IPS-15b (cell line): ENCODE measurements around the gene NANP.
"Not testable (repeated sequence)": the region's sequence is repeated elsewhere in the genome, so short reads cannot be mapped to it uniquely, and the experiment has no call there.

ENCODE experiments used
- H3K27me3 ChIP-seq: one replicate; pipeline ENCODE4 v1.6.1; 2013; ENCODE audit warnings: low read length; ENCODE audit not compliant: control insufficient read depth, insufficient read depth
- H3K36me3 ChIP-seq: one replicate; pipeline ENCODE4 v1.6.1; 2013; ENCODE audit warnings: low read length; ENCODE audit not compliant: control insufficient read depth, insufficient read depth
- H3K4me1 ChIP-seq: one replicate; pipeline ENCODE4 v1.6.1; 2013; ENCODE audit warnings: mild to moderate bottlenecking, low read length; ENCODE audit not compliant: control insufficient read depth, insufficient read depth
- H3K4me3 ChIP-seq: one replicate; pipeline ENCODE4 v1.5.1; 2013; ENCODE audit warnings: low read depth, low read length
- H3K9ac ChIP-seq: one replicate; pipeline ENCODE4 v1.6.1; 2013; ENCODE audit warnings: low read depth, mild to moderate bottlenecking, low read length
- H3K9me3 ChIP-seq: one replicate; pipeline ENCODE4 v1.6.1; 2013; ENCODE audit warnings: mild to moderate bottlenecking, low read length; ENCODE audit not compliant: control insufficient read depth, insufficient read depth

Gene NANP

DNA sequence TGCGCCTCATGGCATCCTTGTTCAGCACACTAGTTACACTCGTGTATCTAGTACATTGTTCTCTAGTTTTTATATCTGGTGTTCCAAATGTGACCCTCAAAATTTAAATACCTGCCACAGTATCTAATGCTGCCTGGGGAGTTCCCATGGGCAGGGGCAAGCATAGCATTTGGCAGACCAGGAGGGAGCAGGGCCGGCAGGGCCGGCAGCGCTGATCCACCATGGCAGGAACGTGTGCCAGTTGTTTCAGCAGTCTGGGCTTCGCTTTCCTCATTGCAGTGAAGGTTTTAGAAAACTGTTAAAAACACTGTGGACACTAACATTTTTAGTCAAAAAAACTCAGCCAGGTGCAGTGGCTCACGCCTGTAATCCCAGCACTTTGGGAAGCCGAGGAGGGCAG, 19.2 kb downstream of the NANP start:
- Histone ChIP-seq H3K9ac (no peak overlapping the region), H3K4me3 (no peak overlapping the region), H3K9me3 (no peaks in the 10 kb centered on the region), H3K4me1 (no peaks in the 10 kb centered on the region), H3K27me3 (no peaks in the 10 kb centered on the region), H3K36me3 (no peaks in the 10 kb centered on the region)

DNA sequence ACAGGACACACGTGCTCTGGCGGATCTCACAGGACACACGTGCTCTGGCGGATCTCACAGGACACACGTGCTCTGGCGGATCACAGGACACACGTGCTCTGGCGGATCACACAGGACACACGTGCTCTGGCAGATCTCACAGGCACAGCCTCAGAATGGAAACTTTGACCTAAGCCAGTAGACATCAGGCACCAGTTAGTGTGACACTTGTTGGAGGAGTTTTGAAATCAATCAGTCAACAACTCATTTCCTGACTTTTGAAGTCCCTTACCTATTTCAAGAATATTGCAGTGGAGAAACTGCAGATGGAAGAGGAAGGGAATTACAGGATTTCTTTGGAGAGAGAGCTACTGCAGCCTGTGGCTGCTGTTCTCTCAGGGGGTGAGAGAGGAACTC, 20.9 kb downstream of the NANP start:
- not testable (repeated sequence) for H3K4me3 ChIP-seq, H3K9ac ChIP-seq, H3K9me3 ChIP-seq, H3K4me1 ChIP-seq, H3K36me3 ChIP-seq, H3K27me3 ChIP-seq

DNA sequence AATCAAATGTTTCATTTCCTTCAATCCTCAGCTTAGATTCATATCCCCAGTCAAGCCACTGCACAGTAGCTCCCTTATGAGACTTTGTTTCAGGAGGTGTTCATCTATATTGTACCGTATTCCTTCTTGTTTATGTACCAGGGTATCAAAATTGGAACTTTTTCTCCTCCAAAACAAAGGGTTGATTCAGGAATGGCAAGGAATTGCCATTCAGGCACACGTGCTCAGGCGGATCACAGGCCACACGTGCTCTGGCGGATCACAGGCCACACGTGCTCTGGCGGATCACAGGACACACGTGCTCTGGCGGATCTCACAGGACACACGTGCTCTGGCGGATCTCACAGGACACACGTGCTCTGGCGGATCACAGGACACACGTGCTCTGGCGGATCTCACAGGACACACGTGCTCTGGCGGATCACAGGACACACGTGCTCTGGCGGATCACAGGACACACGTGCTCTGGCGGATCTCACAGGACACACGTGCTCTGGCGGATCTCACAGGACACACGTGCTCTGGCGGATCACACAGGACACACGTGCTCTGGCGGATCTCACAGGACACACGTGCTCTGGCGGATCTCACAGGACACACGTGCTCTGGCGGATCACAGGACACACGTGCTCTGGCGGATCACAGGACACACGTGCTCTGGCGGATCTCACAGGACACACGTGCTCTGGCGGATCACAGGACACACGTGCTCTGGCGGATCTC, 21.5 kb downstream of the NANP start:
- H3K36me3 ChIP-seq, H3K27me3 ChIP-seq, H3K9ac ChIP-seq, H3K4me1 ChIP-seq, H3K4me3 ChIP-seq, H3K9me3 ChIP-seq: not testable (repeated sequence)

DNA sequence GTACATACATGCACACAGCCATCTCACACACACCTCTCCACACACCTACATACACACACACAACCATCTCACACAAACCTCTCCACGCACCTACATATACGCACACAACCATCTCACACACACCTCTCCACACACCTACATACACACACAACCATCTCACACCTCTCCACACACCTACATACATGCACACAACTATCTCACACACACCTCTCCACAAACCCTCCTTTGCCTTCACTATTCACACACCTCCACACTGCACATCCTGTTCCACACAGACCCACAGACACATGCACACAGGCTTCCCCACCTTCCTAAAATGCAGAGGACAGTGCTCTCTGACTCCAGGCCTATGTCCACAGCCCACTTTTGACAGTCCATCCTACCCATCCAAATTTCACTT, 22.2 kb downstream of the NANP start:
- Histone ChIP-seq H3K9ac (no peak overlapping the region), H3K4me3 (no peak overlapping the region), H3K36me3 (no peaks in the 10 kb centered on the region), H3K9me3 (no peaks in the 10 kb centered on the region), H3K4me1 (no peaks in the 10 kb centered on the region), H3K27me3 (no peaks in the 10 kb centered on the region)

DNA sequence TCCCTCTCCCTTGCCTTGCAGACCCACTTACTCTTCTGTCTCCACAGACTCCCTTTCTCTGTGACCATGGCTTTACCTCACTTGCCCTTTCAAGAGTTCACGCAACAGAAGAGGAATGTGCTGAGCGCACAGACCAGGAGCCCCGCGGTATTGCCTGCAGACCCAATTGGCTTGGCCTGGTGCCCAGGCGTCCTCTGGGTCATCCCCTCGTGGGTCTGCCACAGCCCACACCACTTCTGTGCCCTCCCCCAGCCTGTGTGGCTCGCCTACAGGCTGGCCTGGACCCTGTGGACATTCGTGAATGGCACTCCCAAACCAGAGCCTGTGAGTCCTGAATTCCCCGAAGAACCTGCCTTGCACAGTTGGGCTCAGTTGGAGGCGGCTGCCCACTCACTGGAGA, 23.2 kb downstream of the NANP start:
- Histone ChIP-seq H3K4me1 (no peaks in the 10 kb centered on the region), H3K9me3 (no peaks in the 10 kb centered on the region), H3K27me3 (no peaks in the 10 kb centered on the region), H3K4me3 (no peak overlapping the region), H3K36me3 (no peaks in the 10 kb centered on the region), H3K9ac (no peak overlapping the region)

DNA sequence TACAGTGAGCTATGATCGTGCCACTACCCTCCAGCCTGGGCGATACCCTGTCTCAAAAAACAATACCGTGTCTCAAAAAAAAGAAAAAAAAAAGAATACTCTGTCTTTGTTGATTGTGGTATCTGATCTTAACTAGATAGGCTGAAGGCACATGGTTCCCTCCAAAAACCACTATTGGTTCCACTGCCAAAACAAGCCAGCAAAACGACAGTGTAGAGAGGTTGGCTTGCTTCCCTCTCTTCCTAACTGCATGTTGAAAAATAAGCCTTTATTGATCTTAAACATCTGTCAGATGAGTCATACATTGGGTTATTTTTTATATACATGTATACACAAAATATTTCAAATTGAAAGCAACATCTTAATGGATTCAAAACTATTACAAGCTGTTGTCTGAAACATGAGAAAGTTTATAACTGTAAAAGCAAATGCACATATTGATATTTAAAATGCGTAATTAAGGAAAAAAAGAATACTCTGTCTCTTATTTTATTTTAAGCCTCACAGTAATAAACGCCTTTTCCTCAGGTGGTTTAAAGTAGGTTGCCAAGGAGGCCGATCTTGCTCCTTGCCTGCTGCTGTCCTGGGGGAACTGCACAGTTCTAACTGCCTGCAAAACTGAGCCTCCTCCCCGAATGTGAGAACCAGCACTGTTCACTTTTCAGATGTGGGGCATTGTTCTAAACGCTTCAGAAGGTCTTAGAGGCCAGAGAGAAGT, 31.5 kb downstream of the NANP start:
- no peaks in the 10 kb centered on the region for H3K36me3 ChIP-seq
- no peaks in the 10 kb centered on the region for H3K27me3 ChIP-seq
- no peaks in the 10 kb centered on the region for H3K9me3 ChIP-seq
- H3K9ac ChIP-seq = no peak overlapping the region
- no peaks in the 10 kb centered on the region for H3K4me1 ChIP-seq
- H3K4me3 ChIP-seq = no peak overlapping the region

DNA sequence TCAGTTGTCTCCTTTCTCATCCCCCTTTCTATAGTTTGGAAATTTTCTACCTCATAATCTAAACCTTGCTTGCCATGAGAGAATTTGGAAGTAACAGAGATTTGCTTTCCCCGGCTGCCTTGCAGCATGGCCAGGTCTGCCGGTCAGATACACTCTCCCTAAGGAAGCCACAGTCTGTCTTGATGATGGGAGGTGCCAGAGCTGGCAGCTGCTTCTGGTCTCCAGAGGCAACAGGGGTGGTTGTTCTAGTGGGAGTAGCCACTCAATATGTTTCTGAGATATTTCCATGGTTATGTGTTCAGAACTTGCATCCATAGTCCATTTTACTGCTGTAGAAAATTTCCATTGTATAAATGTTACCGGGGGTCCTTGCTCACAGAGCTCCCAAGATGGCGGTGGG, 33.0 kb downstream of the NANP start:
- H3K27me3 ChIP-seq = not testable (repeated sequence)

DNA sequence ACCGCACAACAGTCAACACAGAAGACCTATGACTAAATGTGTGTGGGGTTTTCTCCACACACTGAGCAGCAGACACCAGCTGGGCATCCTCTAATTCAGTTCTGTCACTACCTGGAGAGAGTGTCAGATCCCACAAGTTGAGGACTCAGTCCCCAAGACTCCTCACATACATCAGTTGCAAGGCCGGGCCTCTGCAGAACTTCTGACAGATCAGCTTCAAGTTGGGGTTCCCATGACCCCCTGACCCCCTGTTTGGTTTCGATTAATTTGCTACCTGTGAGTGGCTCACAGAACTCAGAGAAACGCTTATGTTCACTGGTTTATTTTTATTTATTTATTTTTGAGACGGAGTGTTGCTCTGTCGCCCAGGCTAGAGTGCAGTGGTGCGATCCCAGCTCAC, 35.3 kb downstream of the NANP start:
- Histone ChIP-seq H3K4me1 (no peaks in the 10 kb centered on the region), H3K36me3 (no peaks in the 10 kb centered on the region), H3K9ac (no peak overlapping the region), H3K4me3 (no peak overlapping the region), H3K27me3 (no peaks in the 10 kb centered on the region), H3K9me3 (no peaks in the 10 kb centered on the region)

More for the DNA sequence above, 33.0 kb downstream of the NANP start:
- not testable (repeated sequence) for H3K9me3 ChIP-seq, H3K4me3 ChIP-seq, H3K4me1 ChIP-seq, H3K36me3 ChIP-seq, H3K9ac ChIP-seq

DNA sequence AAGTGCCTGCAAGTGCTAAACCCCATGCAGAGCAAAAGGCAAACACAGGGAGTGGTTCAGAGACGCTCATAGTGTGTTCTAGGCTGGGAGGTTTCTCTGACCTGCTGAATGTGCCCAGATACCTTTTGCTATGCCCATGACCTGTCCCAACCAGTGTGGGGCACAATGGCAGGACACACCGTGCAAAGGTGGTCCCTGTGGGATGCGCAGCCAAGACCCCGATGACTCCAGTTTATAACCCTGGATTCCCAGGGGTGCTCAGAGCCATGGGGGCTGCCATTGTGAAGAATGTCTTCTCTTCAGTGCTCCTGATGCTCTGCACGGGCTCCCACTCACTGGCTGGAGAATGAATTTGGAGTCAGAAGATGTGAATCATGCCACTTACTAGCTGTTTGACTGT, 36.3 kb downstream of the NANP start:
- no peak overlapping the region for H3K4me3 ChIP-seq
- H3K27me3 ChIP-seq = no peaks in the 10 kb centered on the region
- H3K4me1 ChIP-seq = no peaks in the 10 kb centered on the region
- no peaks in the 10 kb centered on the region for H3K36me3 ChIP-seq
- H3K9ac ChIP-seq = no peak overlapping the region
- H3K9me3 ChIP-seq = no peaks in the 10 kb centered on the region

DNA sequence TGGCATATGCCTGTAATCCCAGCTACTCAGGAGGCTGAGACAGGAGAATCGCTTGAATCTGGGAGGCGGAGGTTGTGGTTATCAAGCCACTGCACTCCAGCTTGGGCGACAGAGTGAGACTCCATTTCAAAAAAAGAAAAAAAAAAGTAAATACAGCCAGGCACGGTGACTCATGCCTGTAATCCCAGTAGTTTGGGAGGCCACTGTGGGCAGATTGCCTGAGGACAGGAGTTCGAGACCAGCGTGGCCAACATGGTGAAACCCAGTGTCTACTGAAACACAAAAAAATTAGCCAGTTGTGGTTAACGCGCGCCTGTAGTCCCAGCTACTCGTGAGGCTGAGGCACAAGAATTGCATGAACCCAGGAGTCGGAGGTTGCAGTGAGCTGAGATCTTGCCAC, 36.9 kb downstream of the NANP start:
- Histone ChIP-seq H3K9ac (no peak overlapping the region), H3K9me3 (no peaks in the 10 kb centered on the region), H3K36me3 (no peaks in the 10 kb centered on the region), H3K4me3 (no peak overlapping the region), H3K4me1 (no peaks in the 10 kb centered on the region), H3K27me3 (no peaks in the 10 kb centered on the region)

DNA sequence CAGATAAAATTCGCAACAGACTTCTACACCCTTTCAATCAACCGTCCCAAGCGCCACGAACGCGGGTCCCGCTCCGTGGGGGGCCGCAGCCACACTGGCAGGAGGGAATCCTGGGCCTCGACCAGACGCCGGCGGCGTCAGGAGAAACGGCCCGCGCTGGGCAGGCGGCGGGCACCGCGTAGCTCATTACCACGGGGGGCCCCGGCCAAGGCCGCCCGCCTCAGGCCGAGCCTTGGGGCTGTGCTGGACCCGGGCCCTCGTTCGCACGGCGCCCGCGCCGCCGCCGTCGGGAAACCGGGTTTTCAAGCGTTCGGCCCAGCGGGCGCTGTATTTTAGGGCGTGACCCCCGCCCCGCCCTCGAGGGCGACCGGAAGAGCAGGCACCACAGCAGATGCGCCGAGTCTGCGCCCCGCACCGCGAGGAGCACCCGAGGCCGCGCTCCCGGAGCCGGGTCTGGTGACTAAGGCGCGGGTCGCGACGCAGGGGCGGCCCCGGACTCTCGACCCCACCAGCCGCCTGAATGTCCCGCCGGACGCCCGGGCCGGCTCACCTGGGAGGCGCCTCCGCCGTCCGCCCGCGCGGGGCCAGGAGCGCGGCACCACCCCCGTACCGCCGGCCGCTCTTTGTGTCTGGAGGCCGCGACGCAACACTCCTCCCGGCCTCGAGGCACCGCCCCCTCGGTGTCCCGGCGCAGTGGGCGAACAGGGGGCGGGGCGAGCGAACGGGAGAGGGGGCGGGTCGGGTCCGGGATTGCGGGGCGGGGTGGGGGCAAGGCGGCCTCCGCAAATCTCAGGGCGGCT, 38.7 kb downstream of the NANP start, which contains the start of gene NINL:
Gene NINL, minus strand, starts transcription at position 627 of the 800 bp plus-strand sequence. CDS start 58,944 bp downstream, outside the sequence.
- no peaks in the 10 kb centered on the region for H3K36me3 ChIP-seq
- H3K4me3 ChIP-seq = peak within 1 kb of the TSS; percentile 67
- H3K27me3 ChIP-seq = no peaks in the 10 kb centered on the region
- H3K9ac ChIP-seq = peak within 1 kb of the TSS; percentile 80
- no peaks in the 10 kb centered on the region for H3K4me1 ChIP-seq
- H3K9me3 ChIP-seq = no peaks in the 10 kb centered on the region

DNA sequence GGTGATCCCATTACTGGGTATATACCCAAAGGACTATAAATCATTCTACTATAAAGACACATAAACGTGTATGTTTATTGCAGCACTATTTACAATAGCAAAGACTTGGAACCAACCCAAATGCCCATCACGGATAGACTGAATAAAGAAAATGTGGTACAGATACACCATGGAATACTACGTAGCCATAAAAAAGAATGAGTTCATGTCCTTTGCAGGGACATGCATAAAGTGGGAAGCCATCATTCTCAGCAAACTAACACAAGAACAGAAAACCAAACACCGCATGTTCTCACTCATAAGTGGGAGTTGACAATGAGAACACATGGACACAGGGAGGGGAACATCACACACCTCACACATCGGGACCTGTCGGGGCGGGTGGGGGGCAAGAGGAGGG, 40.2 kb downstream of the NANP start:
- H3K4me3 ChIP-seq = peak overlapping the region; percentile 67
- not testable (repeated sequence) for H3K36me3 ChIP-seq, H3K4me1 ChIP-seq, H3K9me3 ChIP-seq, H3K27me3 ChIP-seq, H3K9ac ChIP-seq
